ENCODE results near the gene FPR1.

The FPR1 gene, protein sequence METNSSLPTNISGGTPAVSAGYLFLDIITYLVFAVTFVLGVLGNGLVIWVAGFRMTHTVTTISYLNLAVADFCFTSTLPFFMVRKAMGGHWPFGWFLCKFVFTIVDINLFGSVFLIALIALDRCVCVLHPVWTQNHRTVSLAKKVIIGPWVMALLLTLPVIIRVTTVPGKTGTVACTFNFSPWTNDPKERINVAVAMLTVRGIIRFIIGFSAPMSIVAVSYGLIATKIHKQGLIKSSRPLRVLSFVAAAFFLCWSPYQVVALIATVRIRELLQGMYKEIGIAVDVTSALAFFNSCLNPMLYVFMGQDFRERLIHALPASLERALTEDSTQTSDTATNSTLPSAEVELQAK

DNA sequence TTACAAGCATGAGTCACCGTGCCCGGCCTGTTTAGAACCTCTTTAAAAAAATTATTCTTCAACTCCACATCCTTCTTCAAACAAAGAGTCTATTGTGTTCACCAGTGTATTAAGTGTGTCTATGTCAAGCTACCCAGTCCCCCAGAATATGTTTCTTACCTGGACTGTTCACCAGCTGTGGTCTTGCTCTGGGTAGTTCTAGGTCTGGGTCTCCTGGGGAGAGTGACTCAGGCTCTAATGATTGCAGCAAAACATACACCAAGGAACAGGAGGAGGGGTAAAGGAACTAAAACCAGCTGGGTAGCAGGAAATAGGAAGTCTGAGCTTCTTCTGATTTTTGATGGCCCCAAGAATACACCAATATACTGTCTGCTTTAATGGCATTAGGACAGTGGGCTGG is at the start of gene FPR1:
Gene FPR1 (minus strand): TSS at position 224 of the 400 bp plus-strand sequence. CDS start 4,884 bp downstream, outside the sequence.
- DNase-seq, result no peak

DNA sequence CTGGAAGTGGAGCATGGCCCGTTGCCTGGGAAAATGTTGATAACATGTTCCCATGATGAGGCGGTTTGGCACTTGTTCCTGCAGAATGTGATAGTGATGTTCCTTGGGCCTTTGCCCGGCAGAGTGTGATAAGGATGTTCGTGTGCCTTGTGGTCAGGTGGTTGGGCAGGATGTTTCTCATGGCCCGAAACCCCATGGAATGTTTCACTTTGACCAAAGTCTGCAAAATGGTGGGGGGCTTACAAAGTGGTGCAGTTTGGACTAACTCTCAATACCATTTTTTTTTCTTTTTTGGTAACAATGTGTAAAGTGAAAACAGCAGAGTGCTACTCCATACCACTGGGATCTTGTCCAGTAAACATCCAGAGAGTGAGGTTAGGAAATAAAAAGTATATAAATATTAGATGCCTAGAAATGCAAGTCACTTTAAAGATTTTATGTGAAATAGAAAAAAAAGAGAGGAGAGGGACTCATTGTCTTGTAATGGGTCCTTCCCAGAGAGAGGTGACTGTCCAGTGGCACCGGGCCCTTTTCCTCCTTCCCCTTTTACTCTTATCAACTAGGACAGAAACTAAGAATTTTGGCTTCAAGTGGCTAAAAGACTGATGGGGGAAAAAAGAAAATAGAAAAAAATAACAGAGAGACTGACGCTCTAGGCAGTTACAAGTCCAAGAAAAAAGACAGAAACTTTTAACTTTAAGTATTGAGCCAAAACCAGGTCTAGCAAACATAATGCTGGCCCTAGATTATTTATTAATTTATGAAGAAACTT is 49.0 kb upstream of the FPR1 start:
- DNase-seq, result no peak

DNA sequence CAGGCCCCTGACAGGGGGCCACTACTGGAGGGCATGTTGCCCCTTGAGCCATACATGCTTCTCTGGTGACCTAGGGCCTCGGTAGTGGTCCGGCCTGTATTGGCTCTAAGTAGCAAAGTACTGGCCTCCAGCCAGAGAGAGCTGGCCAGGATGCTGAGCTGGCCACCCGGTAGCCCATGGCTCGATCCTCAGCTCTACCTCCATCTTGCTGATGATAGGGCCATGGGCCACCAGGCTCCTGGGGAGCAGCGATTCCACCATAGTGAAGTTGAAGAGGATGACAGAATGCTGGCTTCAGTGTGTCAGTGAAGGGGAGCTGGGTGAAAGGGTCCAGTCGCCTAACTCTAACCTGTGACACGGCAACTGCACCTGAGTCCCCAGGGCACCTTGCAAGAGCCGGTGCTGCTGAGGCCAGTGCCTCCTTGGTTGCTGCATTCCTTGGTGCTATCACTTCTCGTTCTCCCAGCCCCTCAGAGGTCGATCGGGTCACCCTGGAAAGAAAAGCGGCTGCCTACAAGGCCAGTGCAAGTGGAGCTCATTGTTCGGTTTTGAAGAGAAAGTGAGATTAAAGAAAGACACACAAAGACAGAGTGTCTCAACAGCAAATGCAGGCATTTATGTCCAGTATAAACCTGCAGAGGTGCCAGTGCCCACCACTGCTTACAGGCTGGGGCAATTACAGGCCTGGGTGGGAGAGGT is 48.2 kb upstream of the FPR1 start:
- no peak for DNase-seq

DNA sequence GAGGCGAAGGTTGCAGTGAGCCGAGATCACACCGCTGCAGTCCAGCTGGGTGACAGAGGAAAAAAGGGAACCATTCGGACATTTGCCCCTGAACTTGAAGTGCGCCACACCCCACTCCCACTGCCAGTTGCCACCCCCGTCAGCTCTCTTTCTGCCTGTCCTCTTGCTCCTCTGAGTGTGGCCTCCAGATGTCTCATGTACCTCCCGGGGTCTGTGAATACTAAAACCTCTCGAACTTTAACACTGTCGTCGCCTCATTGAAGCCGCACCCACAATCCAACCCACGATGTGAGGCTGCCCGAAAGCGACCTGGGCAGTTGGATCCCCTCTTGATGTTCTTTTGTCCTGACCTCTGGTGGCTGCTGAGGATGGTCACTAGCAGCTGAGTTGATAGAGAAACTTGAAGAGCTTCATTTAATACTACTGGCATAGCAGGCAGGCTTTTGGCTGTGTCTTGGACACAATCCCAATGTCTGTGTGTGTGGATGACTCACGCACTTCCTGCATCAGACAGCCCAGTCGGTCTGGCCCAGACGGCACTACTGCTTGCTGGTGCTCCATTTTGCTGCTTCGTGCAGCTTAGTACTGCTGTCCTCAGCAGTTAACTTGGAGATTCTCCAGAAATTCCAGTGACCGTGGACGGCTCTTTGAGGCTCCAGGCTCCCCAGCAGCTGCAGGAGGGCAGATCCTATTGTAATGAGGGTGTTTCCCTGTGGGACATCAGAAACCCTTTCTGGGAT is 47.5 kb upstream of the FPR1 start:
- DNase-seq, result no peak

DNA sequence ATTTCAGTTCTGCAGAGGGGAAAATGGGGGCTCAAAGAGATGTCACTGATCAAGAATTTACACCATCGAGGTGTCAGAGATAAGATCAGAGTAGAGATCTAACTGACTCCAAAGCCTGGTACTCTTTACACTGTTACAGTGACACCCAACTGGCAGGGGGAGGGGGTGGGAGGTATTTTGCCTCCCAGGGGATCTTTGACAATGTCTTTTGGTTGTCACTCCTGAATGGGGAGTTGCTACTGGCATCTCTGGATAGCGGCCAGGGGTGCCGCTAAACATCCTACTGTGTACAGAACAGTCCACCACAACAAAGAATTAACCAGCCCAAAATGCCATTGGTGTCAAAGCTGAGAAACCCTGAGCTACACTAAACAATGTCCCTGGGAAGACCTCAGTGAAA is 46.4 kb upstream of the FPR1 start:
- no peak for DNase-seq

DNA sequence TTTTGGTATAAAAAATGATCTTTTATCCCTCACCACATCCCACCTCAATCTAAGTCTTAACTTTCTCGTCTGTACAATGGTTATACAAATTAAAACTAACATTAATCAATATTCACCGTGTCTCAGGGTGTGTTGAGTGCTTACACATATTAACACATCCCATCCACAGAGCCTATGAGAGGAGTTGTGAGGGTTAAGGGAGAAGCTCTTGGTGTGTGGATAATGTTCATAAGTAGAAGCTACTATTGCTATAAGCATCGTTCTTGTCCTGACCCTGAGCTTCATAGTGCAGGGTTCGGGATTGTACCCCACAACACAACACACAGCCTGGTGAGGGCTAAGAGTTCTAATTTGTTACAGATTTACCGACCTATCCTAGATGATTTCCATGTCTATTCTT is 45.8 kb upstream of the FPR1 start:
- no peak for DNase-seq

DNA sequence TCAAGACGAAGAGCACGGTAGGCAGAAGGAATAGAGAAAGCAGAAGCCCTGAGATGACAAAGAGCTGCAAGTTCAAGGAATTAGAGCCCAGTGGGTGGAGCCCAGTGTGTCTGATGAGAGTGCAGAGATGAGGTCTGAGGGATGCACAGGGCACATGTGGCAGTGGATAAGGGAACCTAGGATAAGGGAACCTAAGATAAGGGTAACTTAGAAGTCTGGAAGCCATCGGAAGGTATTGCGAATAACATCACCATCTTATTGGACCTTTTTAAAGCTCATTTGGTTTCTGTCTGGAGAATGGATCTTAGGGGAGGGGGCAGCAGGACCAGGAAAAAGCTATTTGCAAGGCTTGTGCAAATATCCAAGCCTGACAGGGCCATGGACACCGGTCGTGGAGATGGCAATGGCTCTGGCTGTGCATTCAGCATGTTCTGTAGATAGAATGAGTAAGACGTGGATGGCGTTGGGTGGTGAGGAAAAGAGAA is 44.6 kb upstream of the FPR1 start:
- no peak for DNase-seq

DNA sequence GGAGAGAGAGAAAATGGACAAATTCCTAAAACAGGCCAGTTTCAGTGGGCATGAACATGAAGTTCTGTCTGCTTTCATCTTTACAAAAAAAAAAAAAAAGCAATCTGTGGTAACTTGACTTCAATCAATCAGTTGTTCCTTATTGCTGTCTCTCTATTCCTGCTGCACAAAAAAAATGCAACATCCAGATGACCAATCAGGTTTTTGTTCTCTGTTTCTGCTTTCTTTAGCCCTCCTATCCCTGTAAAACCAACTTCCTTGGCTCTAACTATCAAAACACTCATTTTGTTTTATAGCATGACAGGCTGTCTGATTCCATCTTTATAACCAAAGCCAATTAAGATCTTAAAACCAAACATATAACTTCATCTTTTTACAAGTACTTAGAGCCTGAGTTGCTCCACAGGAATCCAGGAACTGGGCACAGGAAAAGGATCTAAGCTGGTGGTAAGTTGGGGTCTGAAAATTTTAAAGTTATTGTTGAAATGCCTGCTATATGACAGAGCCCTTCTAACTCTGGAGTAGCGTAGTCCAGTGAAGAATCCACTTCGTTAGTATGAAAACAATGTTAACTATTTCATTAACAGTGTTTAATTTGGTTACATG is 43.3 kb upstream of the FPR1 start, which contains the start of gene FPR3:
Gene FPR3 (plus strand): TSS at position 273 of the 606 bp plus-strand sequence. CDS start 28,592 bp downstream, outside the sequence.
- no peak for DNase-seq

DNA sequence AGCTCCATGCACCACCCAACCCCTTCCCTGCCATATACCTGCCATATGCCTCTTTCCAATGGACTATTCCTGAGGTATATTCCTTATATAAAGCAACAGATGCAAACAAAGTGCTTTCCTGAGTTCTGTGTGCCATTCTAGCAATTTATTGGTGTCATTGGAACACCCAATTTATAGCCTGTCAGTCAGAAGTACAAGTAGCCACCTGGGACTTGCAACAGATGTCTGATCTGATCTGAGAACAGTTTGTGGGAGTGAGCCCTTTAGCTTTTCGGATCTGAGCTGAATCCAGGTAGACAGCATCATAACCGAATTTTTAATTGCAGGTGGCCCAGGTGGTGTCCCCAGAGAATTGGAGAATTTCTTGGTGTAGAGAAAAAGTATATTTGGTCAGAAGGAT is 42.3 kb upstream of the FPR1 start:
- no peak for DNase-seq

DNA sequence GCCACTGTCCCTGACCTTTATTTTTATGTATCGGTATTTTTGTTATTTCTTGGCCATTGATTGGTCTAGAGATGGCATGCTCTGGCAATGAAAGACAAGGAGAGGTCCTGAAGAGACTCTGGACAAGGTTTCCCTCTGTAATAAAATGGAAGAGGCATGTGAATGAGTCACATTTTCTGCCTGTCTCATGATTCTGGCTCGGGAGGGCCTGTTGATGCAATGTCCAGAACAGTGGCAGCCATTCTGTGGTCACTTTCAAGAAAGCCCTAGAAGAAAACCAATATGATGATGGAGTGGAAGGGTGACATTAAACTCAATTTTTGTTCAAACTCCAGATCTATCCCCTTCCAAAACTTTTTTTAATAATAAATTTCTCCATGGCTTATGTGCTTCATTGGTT is 41.3 kb upstream of the FPR1 start:
- DNase-seq, result no peak

DNA sequence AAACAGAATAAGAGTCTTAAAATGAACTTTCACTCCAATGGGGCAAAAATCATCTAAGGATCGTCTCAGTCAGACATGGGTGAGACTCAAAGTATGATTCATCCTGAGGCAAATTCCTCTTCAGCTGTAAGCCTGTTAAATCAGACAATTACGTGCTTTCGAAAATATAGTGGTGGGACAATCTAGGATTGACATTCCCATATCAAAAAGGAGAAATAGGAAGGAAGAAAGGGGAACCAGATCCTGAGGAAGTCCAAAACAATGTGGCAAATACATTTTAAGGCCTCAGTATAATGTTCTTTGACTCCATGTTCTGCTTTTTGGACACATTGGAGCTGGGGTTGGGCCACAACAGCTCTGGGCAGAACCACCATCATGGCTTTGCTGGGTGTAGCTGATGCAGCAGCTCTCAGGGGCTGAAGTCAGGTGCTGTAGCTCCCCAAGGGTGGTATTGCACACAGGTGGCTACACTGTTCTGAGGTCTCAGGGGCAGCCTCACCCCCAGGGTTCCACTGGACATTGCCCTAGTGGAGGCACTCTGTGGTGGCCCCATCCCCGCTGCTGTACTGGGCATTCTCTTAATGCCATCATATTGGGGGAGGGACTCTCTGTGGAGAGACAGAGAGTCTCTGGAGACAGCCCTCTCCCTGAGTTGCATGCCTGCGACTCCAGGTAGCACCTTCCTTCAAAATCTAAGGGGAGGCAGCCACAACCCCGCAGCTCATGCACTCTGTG is 37.5 kb upstream of the FPR1 start:
- DNase-seq, result no peak

DNA sequence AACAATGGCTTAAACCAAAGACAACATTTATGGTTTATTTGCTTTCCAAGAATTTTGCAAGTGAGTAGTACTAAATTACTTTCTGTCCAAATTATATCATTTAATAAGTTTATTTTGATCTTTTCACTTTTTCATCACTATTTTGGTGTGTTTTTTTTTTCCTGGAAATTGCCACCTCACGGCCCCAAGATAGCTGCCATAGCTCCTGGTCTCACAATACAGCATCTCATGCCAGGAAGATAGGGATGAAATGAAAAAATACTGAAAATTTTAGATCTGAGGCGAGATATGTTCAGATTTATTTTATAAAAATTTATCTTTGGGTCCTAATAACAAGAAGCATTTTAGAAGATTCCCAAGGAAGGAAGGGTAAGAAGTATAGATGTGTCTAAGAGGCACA is 36.4 kb upstream of the FPR1 start:
- no peak for DNase-seq

DNA sequence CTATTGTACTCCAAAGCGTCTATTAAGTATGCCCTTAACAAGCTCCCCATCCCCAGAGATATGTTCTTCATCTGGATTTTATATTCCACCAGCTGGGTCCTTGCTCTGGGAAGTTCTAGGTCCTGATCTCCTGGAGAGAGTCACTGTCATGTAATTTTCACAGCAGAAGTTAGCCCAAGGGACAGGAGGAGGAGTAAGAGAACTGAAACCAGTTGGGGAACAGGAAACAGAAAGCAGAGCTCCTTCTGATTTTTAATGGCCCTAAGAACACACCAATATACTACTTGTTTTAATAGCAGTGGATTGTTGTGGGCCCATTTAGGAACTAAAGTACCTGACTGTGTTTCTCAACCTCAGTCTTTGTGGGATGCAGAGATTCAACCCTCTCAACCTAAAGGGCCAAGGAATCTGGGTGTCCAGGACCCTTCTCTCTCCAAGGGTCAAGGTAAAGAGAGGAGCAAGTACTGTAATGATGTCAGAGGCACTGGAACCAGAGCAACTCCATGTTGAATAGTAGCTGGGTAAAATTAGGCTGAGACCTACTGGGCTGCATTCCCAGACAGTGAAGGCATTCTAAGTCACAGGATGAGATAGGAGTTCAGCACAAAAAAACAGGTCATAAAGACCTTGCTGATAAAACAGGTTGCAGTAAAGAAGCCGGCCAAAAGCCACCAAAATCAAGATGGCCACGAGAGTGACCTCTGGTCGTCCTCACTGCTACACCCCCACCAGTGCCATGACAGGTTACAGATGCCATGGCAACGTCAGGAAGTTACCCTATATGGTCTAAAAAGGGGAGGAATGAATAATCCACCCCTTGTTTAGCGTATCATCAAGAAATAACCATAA is 35.2 kb upstream of the FPR1 start:
- DNase-seq, result no peak

DNA sequence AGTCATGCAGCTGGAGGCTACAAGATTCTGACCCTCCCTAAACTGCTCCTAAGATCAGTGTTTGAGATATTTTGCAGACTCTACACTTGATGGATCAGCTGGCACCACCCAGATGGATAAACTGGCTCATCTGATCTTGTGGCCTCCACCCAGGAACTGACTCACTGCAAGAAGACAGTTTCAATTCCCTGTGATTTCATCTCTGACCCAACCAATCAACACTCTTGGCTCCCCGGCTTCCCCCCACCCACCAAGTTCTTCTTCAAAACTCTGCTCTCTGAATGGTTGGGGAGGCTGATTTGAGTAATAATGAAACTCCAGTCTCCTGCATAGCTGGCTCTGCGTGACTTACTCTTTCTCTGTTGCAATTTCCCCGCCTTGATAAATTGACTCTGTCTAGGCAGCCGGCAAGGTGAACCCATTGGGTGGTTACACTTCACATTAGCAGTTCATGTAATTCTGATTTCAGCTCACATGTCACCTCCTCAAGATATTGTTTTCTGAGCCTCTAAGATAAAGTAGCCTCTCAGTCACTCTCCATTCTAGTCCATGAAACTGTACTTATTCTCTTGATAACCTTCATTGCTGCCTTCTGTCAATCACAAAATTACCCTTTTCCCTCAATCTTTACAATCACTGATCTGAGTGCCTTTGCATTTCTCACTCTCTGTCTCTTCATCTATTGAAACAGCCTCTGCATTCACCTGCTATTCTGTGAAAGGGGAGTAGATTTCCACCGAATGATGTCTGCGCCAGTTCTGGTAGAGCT is 33.4 kb upstream of the FPR1 start:
- DNase-seq, result no peak

DNA sequence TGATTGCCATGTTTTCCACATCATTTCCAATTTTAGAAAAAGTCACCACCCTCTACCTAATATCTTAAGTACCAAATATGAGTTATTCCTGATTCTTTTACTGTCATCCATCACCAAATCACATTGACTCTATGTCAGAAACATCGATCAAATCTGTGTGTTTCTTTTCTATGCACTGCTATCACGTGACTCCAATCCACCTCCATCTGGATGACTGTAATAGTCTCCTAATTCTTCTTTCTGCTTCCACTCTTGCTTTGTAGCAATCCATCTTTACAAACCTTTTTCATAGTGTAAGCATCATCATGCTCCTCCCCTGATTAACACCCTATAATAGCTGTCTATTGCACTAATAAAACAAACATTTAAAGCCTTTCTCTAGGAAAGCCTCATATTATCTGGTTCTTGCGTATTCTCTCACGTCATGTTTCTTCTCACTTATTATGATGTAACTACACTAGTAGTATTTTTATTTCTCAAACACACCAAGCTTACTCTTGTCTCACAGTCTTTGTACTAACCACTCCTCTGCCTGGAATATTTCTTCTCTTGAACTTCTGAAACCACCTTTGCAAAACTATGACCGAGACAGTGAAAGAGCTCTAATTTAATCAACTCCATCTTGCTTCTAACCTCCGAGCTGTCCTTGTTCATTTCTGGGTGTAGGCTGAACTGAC is 32.6 kb upstream of the FPR1 start:
- no peak for DNase-seq

DNA sequence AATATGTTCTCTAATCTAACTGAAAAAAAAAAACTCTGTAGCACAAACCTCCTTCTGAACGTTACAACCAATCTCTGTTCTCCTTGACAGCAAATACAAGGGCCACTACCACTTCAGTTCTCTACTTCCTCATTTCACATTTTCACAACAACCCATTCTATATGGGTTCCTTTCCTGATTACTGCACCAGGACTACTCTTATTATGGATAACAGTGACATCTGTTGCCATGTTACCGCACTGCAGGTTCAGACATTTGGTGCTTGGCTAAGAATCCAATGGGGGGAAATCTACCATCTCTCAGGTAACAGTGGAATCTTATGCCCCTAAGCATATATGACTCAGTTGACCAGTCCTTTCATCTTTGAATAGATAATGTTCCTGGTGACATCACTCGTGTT is 31.7 kb upstream of the FPR1 start:
- DNase-seq, result no peak

DNA sequence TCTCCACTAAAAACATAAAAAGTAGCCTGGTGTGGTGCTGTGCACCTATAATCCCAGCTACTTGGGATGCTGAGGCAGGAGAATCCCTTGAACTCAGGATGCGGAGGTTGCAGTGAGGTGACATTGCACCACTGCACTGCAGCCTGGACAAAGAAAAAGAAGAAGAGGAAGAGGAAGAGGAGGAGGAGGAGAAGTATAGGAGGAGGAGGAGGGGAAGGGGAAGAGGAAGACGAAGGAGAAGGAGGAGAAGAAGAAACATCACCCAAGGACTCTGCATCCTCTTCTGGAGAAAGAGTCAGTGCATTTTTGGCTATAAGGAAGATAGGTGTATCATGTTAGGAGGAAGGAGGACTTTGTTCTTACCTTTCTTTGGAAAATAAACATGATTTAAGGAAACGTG is 30.3 kb upstream of the FPR1 start:
- DNase-seq, result no peak

DNA sequence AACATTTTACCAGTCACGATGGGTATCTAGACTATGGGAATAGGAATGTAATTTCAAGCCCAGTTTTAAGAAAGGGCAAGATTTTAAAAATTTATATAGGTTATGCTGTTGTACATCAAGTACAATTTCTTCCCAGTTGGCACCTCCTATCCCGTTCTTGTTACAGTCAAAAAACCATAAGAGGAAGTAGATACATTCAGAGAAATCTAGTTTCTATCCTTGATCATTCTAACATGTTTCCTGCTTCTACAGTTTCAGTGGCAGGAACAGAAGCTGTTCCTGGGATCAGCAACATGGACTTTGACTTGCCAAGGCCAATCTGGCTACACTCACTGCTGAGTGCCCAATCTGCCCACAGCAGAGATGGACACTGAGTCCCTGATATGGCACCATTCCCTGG is 28.6 kb upstream of the FPR1 start:
- no peak for DNase-seq

DNA sequence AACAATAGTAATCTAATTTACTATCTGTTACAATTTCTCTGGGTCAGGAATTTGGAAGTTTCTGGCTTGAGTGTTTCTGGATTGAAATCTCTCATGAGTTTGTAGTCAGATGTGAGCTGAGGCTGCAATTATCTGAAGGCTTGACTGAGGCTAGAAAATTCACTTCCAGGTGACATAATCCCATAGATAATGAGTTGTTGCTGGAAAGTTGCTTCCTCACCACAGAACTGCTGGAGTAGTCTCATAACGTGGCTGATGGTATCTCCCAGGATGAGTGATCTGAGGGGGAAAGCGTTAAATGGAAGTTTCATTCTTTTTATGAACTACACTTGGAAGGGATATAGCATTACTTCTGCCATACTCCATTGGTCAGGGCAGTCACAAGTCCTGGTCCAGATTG is 28.0 kb upstream of the FPR1 start:
- no peak for DNase-seq
